NT2/D1 (cell line): ENCODE results near the gene CNIH3.

ENCODE experiments used
- SUZ12 ChIP-seq: IDR thresholded peaks from 2 replicates; pipeline ENCODE4 v1.6.1; 2011; ENCODE audit not compliant: insufficient read length, insufficient read depth; ENCODE audit errors: extremely low read depth
- YY1 ChIP-seq: IDR thresholded peaks from 2 replicates; pipeline ENCODE4 v1.6.1; 2011; ENCODE audit not compliant: insufficient read length, insufficient read depth
- ZNF274 ChIP-seq: IDR thresholded peaks from 2 replicates; pipeline ENCODE4 v1.6.1; 2011; ENCODE audit warnings: mild to moderate bottlenecking, low read depth, low read length

DNA sequence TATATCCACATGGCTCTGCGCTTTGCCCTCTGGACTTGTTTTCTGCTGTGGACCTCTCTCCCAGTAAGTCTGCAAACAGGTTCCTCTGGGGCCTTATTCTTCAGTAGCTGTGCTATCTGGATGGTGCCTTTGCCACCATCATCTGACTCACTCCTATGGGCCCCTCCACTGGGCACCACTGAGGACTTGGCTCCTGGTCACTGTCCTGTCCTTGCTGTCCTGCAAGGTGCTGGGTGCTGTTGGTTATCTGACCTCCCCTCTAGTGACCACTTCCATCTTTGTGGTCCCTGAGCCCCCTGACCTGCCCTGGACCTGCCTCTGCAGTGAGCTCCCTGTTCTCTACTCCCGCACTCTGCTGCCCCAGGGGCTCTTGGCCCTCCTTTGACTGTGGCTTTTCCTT lies 6.7 kb downstream of the CNIH3 start:
- TF ChIP-seq YY1: no peak
- TF ChIP-seq ZNF274: no peak
- no peak for TF ChIP-seq SUZ12
